ENCODE data around the gene APOBEC2.
A peak's percentile ranks its signal among the peaks of the same experiment; 100 is the strongest.

The APOBEC2 gene

GRCh38 chr6:41038205-41038604 lies 14.8 kb upstream of the APOBEC2 start:
- DNase-seq, result no peak

- peak; percentile 26 for DNase-seq
Measured at GRCh38 chr6:41039060-41039998, 13.7 kb upstream of the APOBEC2 start, which contains the start of gene UNC5CL. Gene UNC5CL, minus strand, starts transcription at chr6:41039221. Its CDS starts 4,147 bp downstream, at chr6:41035074.

- no peak for DNase-seq
Measured at GRCh38 chr6:41040101-41040939, 12.7 kb upstream of the APOBEC2 start.

- DNase-seq, result no peak
Measured at GRCh38 chr6:41040940-41041536, 12.0 kb upstream of the APOBEC2 start.

- DNase-seq, result no peak
Measured at GRCh38 chr6:41042226-41043055, 10.6 kb upstream of the APOBEC2 start, which contains the start of gene TSPO2. Gene TSPO2, plus strand, starts transcription at chr6:41042467. Its CDS starts 519 bp downstream, at chr6:41042986.

- no peak for DNase-seq
Measured at GRCh38 chr6:41043151-41043550, 9.9 kb upstream of the APOBEC2 start.

GRCh38 chr6:41045664-41046063 lies 7.3 kb upstream of the APOBEC2 start:
- no peak for DNase-seq

GRCh38 chr6:41046084-41046483 lies 6.9 kb upstream of the APOBEC2 start:
- no peak for DNase-seq

GRCh38 chr6:41047306-41047705 lies 5.7 kb upstream of the APOBEC2 start:
- DNase-seq, result no peak

GRCh38 chr6:41047745-41048732 lies 5.0 kb upstream of the APOBEC2 start:
- DNase-seq, result no peak

- no peak for DNase-seq
Measured at GRCh38 chr6:41049521-41049920, 3.5 kb upstream of the APOBEC2 start.

- DNase-seq, result no peak
Measured at GRCh38 chr6:41049955-41050354, 3.0 kb upstream of the APOBEC2 start.

GRCh38 chr6:41050536-41050935 lies 2.5 kb upstream of the APOBEC2 start:
- no peak for DNase-seq

GRCh38 chr6:41051873-41052272 lies 1.1 kb upstream of the APOBEC2 start:
- no peak for DNase-seq

GRCh38 chr6:41054511-41054910 lies 1.5 kb downstream of the APOBEC2 start:
- DNase-seq, result no peak

- no peak for DNase-seq
Measured at GRCh38 chr6:41055149-41055548, 2.1 kb downstream of the APOBEC2 start.

- DNase-seq, result no peak
Measured at GRCh38 chr6:41056768-41057490, 3.9 kb downstream of the APOBEC2 start.

- no peak for DNase-seq
Measured at GRCh38 chr6:41058783-41059181, 5.8 kb downstream of the APOBEC2 start.

- no peak for DNase-seq
Measured at GRCh38 chr6:41059556-41059955, 6.6 kb downstream of the APOBEC2 start.

GRCh38 chr6:41061196-41061726 lies 8.3 kb downstream of the APOBEC2 start:
- DNase-seq, result no peak
